Skeletal muscle cell (primary cell): ENCODE data around the gene FMNL1.
A peak's percentile ranks its signal among the peaks of the same experiment; 100 is the strongest.

Source experiments
- DNase-seq: peaks from one replicate; pipeline ENCODE4 v3.0.0-alpha.2; 2010; ENCODE audit warnings: low read depth
- H3K4me3 ChIP-seq: 2 replicates; pipeline ENCODE4 v1.5.1; 2011; ENCODE audit warnings: low read depth, mild to moderate bottlenecking, control low read depth, low read length, moderate library complexity

Gene FMNL1

GRCh38 chr17:45222289-45222995 is 757 bp downstream of the FMNL1 start:
- peak overlapping the region; percentile 48 for H3K4me3 ChIP-seq
- no peak for DNase-seq

DNA sequence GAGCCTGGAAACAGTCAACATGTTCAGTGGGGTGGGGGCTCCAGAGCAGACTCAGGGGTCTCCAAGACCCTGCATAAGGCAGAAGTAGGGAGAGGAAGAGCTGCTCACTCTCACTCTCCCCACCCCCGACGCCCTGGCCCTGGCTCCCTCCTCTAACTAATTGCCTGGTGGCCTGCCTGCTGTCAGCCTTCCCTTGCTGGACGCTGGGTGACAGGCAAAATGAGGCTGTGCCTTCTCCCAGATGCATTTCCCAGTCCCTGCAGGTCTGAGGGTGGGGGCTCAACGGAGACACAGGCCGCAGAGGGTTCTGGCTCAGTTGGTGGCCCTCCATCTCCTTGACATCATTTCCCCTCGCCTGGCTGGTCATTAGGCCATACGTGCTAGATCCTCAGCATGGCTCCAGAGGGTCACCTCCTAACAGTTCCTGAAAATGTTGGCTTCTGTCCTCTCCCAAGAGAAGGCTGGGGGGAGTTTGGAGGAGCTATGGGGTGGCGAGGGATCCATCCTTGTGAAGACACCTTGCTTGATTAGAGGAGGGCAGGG is 1.4 kb downstream of the FMNL1 start:
- H3K4me3 ChIP-seq: no peak overlapping the region
- DNase-seq: no peak

DNA sequence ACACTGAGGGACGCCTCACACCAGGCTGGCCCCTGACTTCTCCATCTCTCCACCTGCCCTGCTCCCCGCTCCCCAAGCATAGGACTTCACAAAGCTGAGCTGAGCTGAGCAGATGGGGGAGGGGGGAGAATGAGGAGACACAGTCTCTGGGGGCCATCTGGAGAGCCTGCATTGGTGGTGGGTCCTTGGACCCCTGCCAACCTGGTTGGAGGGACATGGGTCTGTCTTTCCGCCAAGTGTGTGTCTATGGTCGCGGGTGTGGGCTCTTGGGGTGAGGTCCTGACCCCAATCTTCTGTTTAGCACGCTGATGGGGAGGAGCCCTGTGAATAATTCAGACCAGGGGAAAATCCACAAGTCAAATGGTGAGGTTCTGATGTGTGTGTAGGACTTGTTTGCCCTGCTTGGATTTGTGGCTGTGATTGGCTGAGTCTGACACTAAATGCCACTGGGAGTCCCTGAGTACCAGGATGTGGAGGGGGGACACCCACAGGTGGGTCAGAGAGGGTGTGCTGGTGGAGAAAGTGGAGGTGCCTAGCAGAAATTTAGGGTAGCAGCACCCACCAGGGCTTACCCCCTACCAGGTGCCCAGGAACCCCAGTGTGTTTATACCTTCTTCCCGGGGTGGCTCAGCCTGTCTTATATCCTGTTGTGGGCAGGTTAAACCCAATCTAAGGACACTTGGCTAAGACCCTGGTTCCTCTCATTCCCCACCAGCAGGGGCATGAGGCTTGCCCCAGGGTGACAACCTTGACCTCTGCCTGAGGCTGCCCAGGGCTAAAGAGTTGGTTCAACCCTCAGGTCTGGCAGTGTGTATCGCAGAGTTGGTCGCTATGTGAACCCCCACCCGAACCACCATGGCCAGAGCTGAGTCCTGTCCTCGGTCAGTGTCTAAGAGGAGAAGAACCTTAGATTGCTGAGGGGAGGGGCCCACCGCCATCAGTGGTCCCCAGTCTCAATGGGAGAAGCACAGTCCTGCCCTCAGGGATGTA is 2.1 kb downstream of the FMNL1 start:
- no peak overlapping the region for H3K4me3 ChIP-seq
- DNase-seq: no peak

GRCh38 chr17:45224671-45225050 is 3.0 kb downstream of the FMNL1 start:
- no peak for DNase-seq

DNA sequence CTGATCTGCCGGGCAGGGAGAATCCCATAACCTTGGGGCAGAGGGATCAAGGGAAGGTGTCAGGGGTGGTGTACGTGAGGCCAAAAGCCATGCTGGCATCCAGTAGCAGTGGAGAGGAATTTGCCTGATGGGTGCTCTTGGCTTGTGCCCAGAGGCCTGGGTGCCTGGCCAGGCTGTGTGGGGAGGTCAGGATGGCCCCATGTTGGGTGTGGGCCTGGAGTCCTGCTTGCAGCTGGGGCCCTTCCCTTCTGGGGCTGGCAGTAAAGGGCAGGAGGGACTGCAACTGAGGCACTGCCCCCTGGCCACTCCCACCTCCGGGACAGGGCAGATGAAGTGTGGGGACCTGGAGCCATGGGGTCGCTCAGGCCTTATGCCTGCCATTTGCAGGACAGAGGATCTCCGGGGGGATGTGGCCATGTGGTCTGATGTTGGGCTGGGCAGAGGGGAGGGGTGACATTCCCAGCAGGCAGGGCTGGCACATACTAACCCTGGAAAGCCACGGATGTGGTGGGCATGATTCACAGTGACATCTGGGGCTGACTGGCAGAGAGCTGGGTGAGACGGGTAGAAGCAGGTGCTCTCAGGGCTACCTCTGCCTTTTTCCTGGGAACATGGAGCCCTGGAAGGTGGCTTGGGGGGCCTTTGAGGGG is 3.5 kb downstream of the FMNL1 start:
- no peak overlapping the region for H3K4me3 ChIP-seq
- no peak for DNase-seq

More at GRCh38 chr17:45224671-45225050, 3.0 kb downstream of the FMNL1 start:
- no peak overlapping the region for H3K4me3 ChIP-seq

DNA sequence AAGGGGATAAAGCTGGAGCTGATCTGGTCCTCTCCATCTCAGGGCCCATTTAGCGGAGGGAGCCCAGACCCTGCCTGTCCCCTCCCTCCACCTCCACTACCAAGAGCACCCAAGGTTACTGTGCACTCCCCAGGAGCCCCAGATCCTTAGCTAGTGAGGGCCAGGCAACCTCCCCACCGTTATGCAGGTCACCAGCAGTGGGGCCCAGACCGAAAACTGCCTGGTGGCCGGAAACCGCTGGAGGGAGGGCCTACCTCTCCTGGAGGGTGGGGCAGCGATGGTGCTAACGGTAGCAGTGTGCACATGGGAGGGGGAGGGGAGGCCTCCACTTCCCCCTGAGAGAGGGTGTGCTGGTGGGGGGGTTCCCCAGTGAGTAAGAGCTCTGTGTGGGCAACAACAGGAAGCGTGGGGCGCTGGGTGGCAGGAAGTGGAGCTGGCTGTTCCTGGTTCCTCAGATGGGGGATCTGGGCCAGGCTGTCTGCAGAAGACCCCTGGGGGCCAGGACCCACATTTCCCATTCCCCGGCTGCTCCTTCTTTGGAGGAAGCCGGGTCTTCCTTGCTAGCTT is 4.4 kb downstream of the FMNL1 start:
- no peak for DNase-seq
- H3K4me3 ChIP-seq: no peak overlapping the region

DNA sequence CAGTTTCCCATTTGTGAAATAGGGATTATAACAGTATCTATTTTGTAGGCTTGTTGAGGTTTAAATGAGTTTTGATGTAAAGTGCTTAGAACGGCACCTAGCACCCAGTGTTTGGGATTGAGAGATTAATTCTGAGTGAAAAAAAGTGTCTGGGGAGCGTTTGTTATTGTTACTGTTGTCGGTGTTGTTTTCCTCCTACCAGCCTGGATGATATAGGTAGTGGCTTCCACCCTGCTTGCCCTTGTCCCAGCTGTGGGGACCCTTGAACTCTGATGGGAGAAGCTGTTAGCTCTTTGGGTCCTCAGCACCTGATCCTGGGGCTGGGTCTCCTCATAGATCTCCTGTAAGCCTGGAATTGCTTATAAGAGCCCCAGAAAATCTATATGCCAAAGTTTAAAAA is 4.9 kb downstream of the FMNL1 start:
- H3K4me3 ChIP-seq: no peak overlapping the region
- no peak for DNase-seq

- no peak for DNase-seq
- H3K4me3 ChIP-seq: no peak overlapping the region
Observed at GRCh38 chr17:45227101-45227925, 5.6 kb downstream of the FMNL1 start.

GRCh38 chr17:45227926-45228762 is 6.5 kb downstream of the FMNL1 start:
- DNase-seq: no peak
- H3K4me3 ChIP-seq: no peak overlapping the region

DNA sequence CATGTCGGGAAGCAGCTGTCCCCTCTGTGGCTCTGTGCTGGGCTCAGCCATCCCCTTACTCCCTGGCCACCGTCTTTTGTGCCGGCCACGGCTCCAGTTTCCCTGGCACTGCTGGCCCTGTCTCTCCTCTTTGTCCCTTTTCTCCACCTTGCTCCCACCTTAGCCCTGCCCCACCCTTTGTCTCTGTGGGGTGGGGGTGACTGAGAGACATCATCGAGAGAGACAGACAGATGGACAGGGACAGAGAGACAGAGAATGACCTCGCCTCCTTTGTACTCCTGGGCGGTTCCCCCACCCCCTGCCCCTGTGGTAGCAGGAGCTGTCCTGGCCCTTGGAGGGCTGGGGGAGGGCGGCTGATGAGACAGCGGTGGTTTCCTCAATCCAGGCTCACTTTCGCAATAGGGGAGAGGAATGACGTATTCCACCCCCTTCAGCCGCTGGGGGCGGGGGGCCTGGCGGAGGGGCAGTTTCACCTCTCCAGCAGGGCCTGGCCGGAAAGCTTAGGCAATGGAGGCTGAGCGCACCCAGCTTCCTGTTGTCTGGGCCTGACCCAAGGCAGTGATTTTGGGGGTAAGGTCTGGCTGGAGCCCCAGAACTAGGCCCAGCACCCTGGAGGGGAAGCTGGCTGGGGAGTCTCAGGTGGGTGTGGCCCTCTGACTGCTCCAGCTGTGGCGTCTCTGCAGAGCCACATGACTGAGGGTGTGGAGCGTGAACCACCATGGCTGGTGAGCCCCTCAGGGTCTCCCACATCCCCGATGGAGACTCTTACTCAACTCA is 7.3 kb downstream of the FMNL1 start:
- DNase-seq: peak; percentile 88
- no peak overlapping the region for H3K4me3 ChIP-seq

DNA sequence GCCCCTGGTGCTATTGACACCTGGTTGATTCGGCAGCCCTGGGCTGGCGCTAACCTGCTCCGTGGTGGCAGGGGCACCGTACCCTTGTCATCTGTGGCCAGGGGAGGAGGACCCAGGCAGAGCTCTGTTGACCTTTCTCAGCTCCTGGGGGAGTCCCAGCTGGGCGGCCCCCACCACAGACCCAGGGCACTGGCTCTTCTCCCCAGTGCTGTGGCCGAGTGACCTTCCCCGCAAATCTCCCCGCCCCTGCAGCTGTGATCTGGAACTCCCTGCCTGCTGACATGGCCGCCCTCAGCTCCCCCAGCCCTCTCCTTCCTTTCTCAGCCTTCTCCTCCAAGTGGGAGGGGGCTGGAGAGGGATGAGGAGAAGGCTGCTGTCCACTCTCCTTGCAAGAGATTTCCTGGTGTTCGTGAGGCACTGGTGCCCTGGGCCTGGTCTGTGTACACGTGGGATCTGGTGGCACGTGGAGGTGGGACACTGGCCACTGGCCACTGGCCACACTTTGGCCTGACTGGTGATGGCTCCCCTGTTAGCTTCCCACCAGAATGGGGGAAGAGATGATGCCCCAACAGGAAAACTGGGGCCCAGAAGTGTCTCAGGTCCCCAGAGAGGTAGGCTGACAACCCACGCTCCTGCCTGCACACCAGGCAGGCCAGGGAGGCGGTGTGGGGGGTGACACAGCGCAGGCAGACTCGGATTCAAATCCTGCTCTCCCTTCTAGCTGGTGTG is 8.2 kb downstream of the FMNL1 start:
- no peak for DNase-seq
- no peak overlapping the region for H3K4me3 ChIP-seq

GRCh38 chr17:45230410-45230786 is 8.7 kb downstream of the FMNL1 start:
- H3K4me3 ChIP-seq: no peak overlapping the region

DNA sequence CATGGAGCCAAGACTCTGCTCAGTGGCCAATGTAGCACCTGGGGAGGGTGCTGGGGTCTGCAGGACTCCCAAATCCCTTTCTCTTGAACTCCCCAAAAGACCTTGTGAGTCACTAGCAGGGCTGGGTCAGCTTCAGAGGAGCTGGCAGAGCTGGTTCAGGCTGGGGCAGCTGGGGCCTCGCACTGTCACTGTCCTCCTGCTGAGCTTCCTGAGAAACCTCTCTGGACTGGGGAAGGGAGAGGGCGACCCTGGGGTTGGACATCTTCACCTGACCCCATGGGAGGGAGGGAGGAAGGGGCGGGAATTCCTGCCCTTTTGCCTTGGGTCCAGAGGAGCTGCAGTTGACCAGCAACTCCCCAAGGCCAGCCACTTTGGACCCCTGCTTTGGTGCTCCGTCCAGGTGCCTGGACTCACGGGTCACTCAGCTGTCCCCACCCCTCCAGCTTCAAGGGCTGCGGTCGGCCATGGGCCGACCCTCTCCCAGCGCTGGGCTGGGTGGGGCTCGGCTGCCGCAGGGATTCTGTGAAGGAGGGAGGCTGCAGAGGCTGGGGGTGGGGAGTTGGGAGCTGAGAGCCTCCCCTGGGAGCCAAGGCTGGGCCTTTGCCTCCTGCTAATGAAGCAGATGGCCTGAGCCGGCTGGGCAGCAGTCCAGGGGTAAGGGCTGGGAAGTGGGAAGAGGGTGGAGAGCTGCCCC is 9.2 kb downstream of the FMNL1 start:
- H3K4me3 ChIP-seq: no peak overlapping the region
- no peak for DNase-seq

More at GRCh38 chr17:45230410-45230786, 8.7 kb downstream of the FMNL1 start:
- no peak for DNase-seq

- H3K4me3 ChIP-seq: no peak overlapping the region
- DNase-seq: no peak
Observed at GRCh38 chr17:45231481-45232116, 9.9 kb downstream of the FMNL1 start.
